Endodermal cell (in vitro differentiated cells): ENCODE measurements around the gene KRT12. TPM values are rescaled to one million over a fixed set of nuclear protein-coding genes. Genes with fewer than 3 reads are reported as not detected.

Experiments
- DNase-seq: peaks from one replicate; pipeline ENCODE4 v3.0.0-alpha.2; 2017
- H3K27ac ChIP-seq: 2 replicates; pipeline ENCODE4 v1.5.1; 2013; ENCODE audit warnings: mild to moderate bottlenecking, low read depth, low read length, moderate library complexity
- H3K27me3 ChIP-seq: 2 replicates; pipeline ENCODE4 v1.6.1; 2013; ENCODE audit warnings: mild to moderate bottlenecking, low read length, moderate library complexity; ENCODE audit not compliant: insufficient read depth, control insufficient read depth, poor library complexity, severe bottlenecking
- H3K36me3 ChIP-seq: 2 replicates; pipeline ENCODE4 v1.7.0; 2013; ENCODE audit warnings: mild to moderate bottlenecking, low read length, moderate library complexity; ENCODE audit not compliant: control insufficient read depth, insufficient read depth
- H3K4me1 ChIP-seq: one replicate; pipeline ENCODE4 v1.7.0; 2013; ENCODE audit warnings: low read length; ENCODE audit not compliant: control insufficient read depth, insufficient read depth
- H3K4me3 ChIP-seq: 2 replicates; pipeline ENCODE4 v1.5.1; 2013; ENCODE audit warnings: mild to moderate bottlenecking, low read length, moderate library complexity
- H3K9ac ChIP-seq: 2 replicates; pipeline ENCODE4 v1.6.1; 2013; ENCODE audit warnings: mild to moderate bottlenecking, low read length, moderate library complexity; ENCODE audit not compliant: poor library complexity, severe bottlenecking; ENCODE audit errors: extremely low read depth
- H3K9me3 ChIP-seq: 2 replicates; pipeline ENCODE4 v1.6.1; 2013; ENCODE audit warnings: mild to moderate bottlenecking, low read length, moderate library complexity; ENCODE audit not compliant: control insufficient read depth
- H3K27ac Mint-ChIP-seq: 2 replicates; pipeline ENCODE4 v1.8.0; 2020; ENCODE audit warnings: mixed read lengths
- H3K27me3 Mint-ChIP-seq: 2 replicates; pipeline ENCODE4 v1.8.0; 2021; ENCODE audit warnings: mild to moderate bottlenecking, mixed read lengths; ENCODE audit not compliant: insufficient read depth
- H3K36me3 Mint-ChIP-seq: 2 replicates; pipeline ENCODE4 v1.8.0; 2020; ENCODE audit warnings: low read depth, mixed read lengths
- H3K4me1 Mint-ChIP-seq: 2 replicates; pipeline ENCODE4 v1.8.0; 2020; ENCODE audit warnings: mixed read lengths
- H3K4me3 Mint-ChIP-seq: 2 replicates; pipeline ENCODE4 v1.8.0; 2020; ENCODE audit warnings: mild to moderate bottlenecking, moderate library complexity, mixed read lengths
- H3K9me3 Mint-ChIP-seq: 2 replicates; pipeline ENCODE4 v1.8.0; 2020; ENCODE audit warnings: mild to moderate bottlenecking, mixed read lengths
- CTCF ChIP-seq: fragments of 200-600 bp; sonication (generic); conservative IDR thresholded peaks from 2 replicates; pipeline ENCODE4 v1.5.0; 2021; ENCODE audit warnings: antibody characterized with exemption, mild to moderate bottlenecking
- WGBS, 2 experiments: methylation state at CpG; one replicate each; pipeline versions ENCODE4 v1.1.5 to v1.1.7; 2013; ENCODE audit warnings: missing lambda C conversion rate in 2 of 2, mixed read lengths in 1 of 2; ENCODE audit not compliant: insufficient coverage in 1 of 2, insufficient read length in 1 of 2; 5-methylcytosine and 5-hydroxymethylcytosine counted together
- total RNA-seq, 2 donors: library from RNA; stranded (reverse); fragmentation: NEBNext Ultra II Directional in 1 of 2; extraction: Animal tissue kit (Norgen Biotek cat#: 25700) in 1 of 2; gene quantifications; 2 replicates in 1 of 2; 3 replicates in 1 of 2; pipeline ENCODE4 v1.2.1, GENCODE V29; 2021

KRT12 gene
- total RNA-seq, 2 donors from 2014 or later, result not detected

DNA sequence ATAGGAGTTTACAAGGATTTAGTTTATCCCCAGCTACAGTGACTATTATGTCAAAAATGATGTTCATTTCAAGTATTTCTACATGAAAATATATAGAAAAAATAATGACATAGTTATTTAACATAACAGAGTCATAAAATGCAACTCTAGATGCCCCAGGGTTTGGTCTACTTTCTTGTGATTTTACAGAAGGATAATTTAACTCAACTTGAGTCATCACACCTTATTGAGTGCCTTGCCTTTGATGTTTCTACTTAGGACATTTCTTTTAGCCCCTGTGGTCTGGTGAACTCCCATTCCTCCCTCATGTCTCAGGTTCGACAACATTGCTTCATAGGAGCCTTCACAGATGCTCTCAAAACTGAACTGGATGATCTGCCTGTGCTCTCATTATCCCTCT, 16.0 kb upstream of the KRT12 start:
- no peak overlapping the region for H3K9ac ChIP-seq
- H3K4me3 ChIP-seq, result no peak overlapping the region
- no peaks in the 10 kb centered on the region for H3K36me3 ChIP-seq
- H3K27me3 ChIP-seq, result no peaks in the 10 kb centered on the region
- peaks cover 16% of the 10 kb centered on the region for H3K4me1 Mint-ChIP-seq
- peaks cover 6% of the 10 kb centered on the region for H3K4me1 ChIP-seq
- TF ChIP-seq CTCF, result no peak
- no peaks in the 10 kb centered on the region for H3K9me3 Mint-ChIP-seq
- H3K36me3 Mint-ChIP-seq, result no peaks in the 10 kb centered on the region
- H3K27ac ChIP-seq, result no peak overlapping the region
- H3K4me3 Mint-ChIP-seq, result no peak overlapping the region
- no peaks in the 10 kb centered on the region for H3K9me3 ChIP-seq
- H3K27ac Mint-ChIP-seq, result no peak overlapping the region
- DNase-seq, result no peak
- 78 to 96% methylated on average over 1 of the region's 1 CpG for WGBS, 2 experiments
- H3K27me3 Mint-ChIP-seq, result peaks cover 4% of the 10 kb centered on the region

DNA sequence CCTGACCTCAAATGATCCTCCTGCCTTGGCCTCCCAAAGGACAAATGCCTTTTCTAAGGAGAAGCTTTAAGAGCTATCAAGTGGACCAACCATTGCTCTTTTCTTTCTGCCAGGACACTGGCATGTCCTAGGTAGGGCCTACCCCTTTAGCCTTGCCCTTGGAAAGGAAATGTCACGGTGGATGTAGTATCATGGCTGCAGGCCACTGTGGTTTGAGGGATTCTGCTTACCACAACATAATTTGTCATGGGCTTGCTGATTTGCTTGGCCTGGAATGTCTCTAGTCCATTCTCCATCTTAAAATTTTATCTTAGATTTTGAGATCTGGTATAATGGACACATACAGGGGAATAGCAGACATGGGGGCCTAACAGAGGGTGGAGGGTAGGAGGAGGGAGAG, 12.0 kb upstream of the KRT12 start:
- Histone ChIP-seq H3K27me3 (no peaks in the 10 kb centered on the region), H3K4me1 (no peaks in the 10 kb centered on the region), H3K27ac (no peak overlapping the region), H3K4me3 (no peak overlapping the region), H3K9me3 (peaks cover 7% of the 10 kb centered on the region), H3K36me3 (no peaks in the 10 kb centered on the region), H3K9ac (no peak overlapping the region)
- no peak for TF ChIP-seq CTCF
- no peak for DNase-seq
- H3K36me3 Mint-ChIP-seq, result no peaks in the 10 kb centered on the region
- H3K9me3 Mint-ChIP-seq, result no peaks in the 10 kb centered on the region
- H3K27ac Mint-ChIP-seq, result no peak overlapping the region
- H3K4me3 Mint-ChIP-seq, result no peak overlapping the region
- 100% methylated on average over 1 of the region's 1 CpG; no CpG with 5 or more reads in 1 of the 2 experiments for WGBS, 2 experiments
- H3K27me3 Mint-ChIP-seq, result peaks cover 4% of the 10 kb centered on the region
- peaks cover 9% of the 10 kb centered on the region for H3K4me1 Mint-ChIP-seq

DNA sequence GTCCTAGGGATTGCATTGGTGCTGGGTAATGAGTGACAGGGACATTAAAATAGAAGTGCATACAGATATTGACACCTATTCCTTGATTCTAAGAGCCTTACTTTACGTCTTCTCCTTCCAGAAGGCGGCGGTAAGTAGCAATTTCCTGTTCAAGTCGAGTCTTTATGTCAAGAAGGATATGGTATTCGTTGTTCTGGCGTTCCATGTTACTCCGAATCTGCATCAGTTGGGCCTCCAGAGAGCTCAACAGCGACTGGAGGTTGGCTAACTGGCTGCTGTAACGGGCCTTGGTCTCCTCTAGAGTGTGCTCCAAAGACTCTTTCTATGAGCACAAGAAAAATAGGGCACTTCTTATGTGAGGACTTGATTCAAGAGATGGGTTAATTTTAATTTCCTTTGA, 11.0 kb upstream of the KRT12 start:
- Mint-ChIP-seq H3K4me1 (peaks cover 9% of the 10 kb centered on the region), H3K4me3 (no peak overlapping the region), H3K27ac (no peak overlapping the region), H3K9me3 (no peaks in the 10 kb centered on the region), H3K27me3 (no peaks in the 10 kb centered on the region), H3K36me3 (no peaks in the 10 kb centered on the region)
- Histone ChIP-seq H3K4me3 (no peak overlapping the region), H3K9me3 (peaks cover 7% of the 10 kb centered on the region), H3K4me1 (no peaks in the 10 kb centered on the region), H3K9ac (no peak overlapping the region), H3K27me3 (no peaks in the 10 kb centered on the region), H3K27ac (no peak overlapping the region), H3K36me3 (no peaks in the 10 kb centered on the region)
- no peak for TF ChIP-seq CTCF
- 91 to 93% methylated on average over 9 of the region's 9 CpGs for WGBS, 2 experiments
- no peak for DNase-seq
